ENCODE data around the gene HIVEP2.

Gene HIVEP2

GRCh38 chr6:142853244-142854180 is 91.5 kb downstream of the HIVEP2 start:
- H3K27ac ChIP-seq, result peak overlapping the region in 8 of 21 experiments; percentile 9 to 86 (median 54)
- H3K4me3 ChIP-seq, result no peak overlapping the region

- Histone ChIP-seq H3K27ac (peak overlapping the region in 5 of 21 experiments; percentile 14 to 51 (median 42)), H3K4me3 (no peak overlapping the region)
These were observed 93.4 kb downstream of the HIVEP2 start for GRCh38 chr6:142851601-142852000.

- H3K4me3 ChIP-seq, result no peak overlapping the region
- H3K27ac ChIP-seq, result peak overlapping the region in 4 of 21 experiments; percentile 24 to 51 (median 46)
These were observed 94.1 kb downstream of the HIVEP2 start for GRCh38 chr6:142850679-142851423.

GRCh38 chr6:142848976-142849375 is 96.0 kb downstream of the HIVEP2 start:
- peak overlapping the region in 1 of 21 experiments; percentile 90 for H3K27ac ChIP-seq
- no peak overlapping the region for H3K4me3 ChIP-seq

- Histone ChIP-seq H3K4me3 (no peak overlapping the region), H3K27ac (peak overlapping the region in 2 of 21 experiments; percentile 7 to 90)
These were observed 96.8 kb downstream of the HIVEP2 start for GRCh38 chr6:142848156-142848555.

GRCh38 chr6:142846883-142847287 is 98.1 kb downstream of the HIVEP2 start:
- Histone ChIP-seq H3K27ac (peak overlapping the region in 15 of 21 experiments; percentile 61 to 92 (median 78)), H3K4me3 (no peak overlapping the region)

- no peak overlapping the region for H3K4me3 ChIP-seq
- peak overlapping the region in 17 of 21 experiments; percentile 61 to 92 (median 82) for H3K27ac ChIP-seq
These were observed 98.5 kb downstream of the HIVEP2 start for GRCh38 chr6:142846459-142846831.

GRCh38 chr6:142845624-142846458 is 99.1 kb downstream of the HIVEP2 start:
- Histone ChIP-seq H3K4me3 (peak overlapping the region in 4 of 7 experiments; percentile 4 to 24 (median 12)), H3K27ac (peak overlapping the region in 20 of 21 experiments; percentile 61 to 92 (median 78))

GRCh38 chr6:142845143-142845571 is 99.8 kb downstream of the HIVEP2 start:
- Histone ChIP-seq H3K27ac (peak overlapping the region in 20 of 21 experiments; percentile 61 to 92 (median 78)), H3K4me3 (peak overlapping the region in 4 of 7 experiments; percentile 4 to 24 (median 12))

GRCh38 chr6:142844065-142844755 is 100.8 kb downstream of the HIVEP2 start:
- peak overlapping the region in 13 of 21 experiments; percentile 12 to 92 (median 78) for H3K27ac ChIP-seq
- no peak overlapping the region for H3K4me3 ChIP-seq

- Histone ChIP-seq H3K27ac (peak overlapping the region in 16 of 21 experiments; percentile 4 to 92 (median 64)), H3K4me3 (no peak overlapping the region)
These were observed 101.6 kb downstream of the HIVEP2 start for GRCh38 chr6:142843361-142843760.

- Histone ChIP-seq H3K4me3 (peak overlapping the region in 2 of 7 experiments; percentile 7 to 13), H3K27ac (peak overlapping the region in 17 of 21 experiments; percentile 5 to 92 (median 64))
These were observed 102.3 kb downstream of the HIVEP2 start for GRCh38 chr6:142842418-142843261.

GRCh38 chr6:142841915-142842314 is 103.1 kb downstream of the HIVEP2 start:
- Histone ChIP-seq H3K4me3 (peak overlapping the region in 1 of 7 experiments; percentile 13), H3K27ac (peak overlapping the region in 16 of 21 experiments; percentile 6 to 92 (median 64))

GRCh38 chr6:142839686-142840040 is 105.3 kb downstream of the HIVEP2 start:
- Histone ChIP-seq H3K4me3 (no peak overlapping the region), H3K27ac (peak overlapping the region in 3 of 21 experiments; percentile 10 to 44 (median 13))

- H3K27ac ChIP-seq, result peak overlapping the region in 3 of 21 experiments; percentile 10 to 44 (median 13)
- no peak overlapping the region for H3K4me3 ChIP-seq
These were observed 105.9 kb downstream of the HIVEP2 start for GRCh38 chr6:142838821-142839685.

- Histone ChIP-seq H3K27ac (no peak overlapping the region), H3K4me3 (no peak overlapping the region)
These were observed 109.0 kb downstream of the HIVEP2 start for GRCh38 chr6:142835787-142836535.

Measured in skin epidermis (tissue), 12 donors.